H1 (cell line): ENCODE measurements around the gene RFK. TPM values are rescaled to one million over a fixed set of nuclear protein-coding genes. Genes with fewer than 3 reads are reported as not detected.

ENCODE experiments used
- CTCF ChIA-PET: fragments of 300-600 bp; sonication (Branson Sonifier 250); formaldehyde crosslinking; loops from one replicate; lab custom pipeline; 2021; ENCODE audit not compliant: partially characterized antibody; lab: Charles Lee
- POLR2A ChIA-PET: fragments of 300-600 bp; sonication (Branson Sonifier 250); formaldehyde crosslinking; loops from one replicate; lab custom pipeline; 2021; ENCODE audit warnings: inconsistent platforms; ENCODE audit not compliant: partially characterized antibody; lab: Charles Lee
- DNase-seq, 2 experiments: peaks; one replicate each; pipeline versions ENCODE4 v3.0.0 to v3.0.0-alpha.2; 2010 to 2022; ENCODE audit warnings: low spot score in 2 of 2, low read depth in 1 of 2, mixed read lengths in 1 of 2
- FAIRE-seq: peaks from 2 replicates; lab custom pipeline; 2011; peaks lifted over from hg19 to GRCh38; lab: Jason Lieb, UNC
- H2AFZ ChIP-seq: 2 replicates; pipeline ENCODE4 v1.8.1; 2012; ENCODE audit warnings: low read length, inconsistent platforms
- H2AK5ac ChIP-seq: 2 replicates; pipeline ENCODE4 v1.6.1; 2013; ENCODE audit warnings: low read depth, low read length
- H2BK120ac ChIP-seq: replicated peaks from 2 replicates; pipeline ENCODE3; 2013; ENCODE audit warnings: low read depth, low read length, inconsistent platforms
- H2BK12ac ChIP-seq: 2 replicates; pipeline ENCODE4 v1.6.1; 2013; ENCODE audit warnings: low read depth, low read length
- H2BK15ac ChIP-seq: 2 replicates; pipeline ENCODE4 v1.6.1; 2013; ENCODE audit warnings: low read length
- H2BK20ac ChIP-seq: 2 replicates; pipeline ENCODE4 v1.6.1; 2013; ENCODE audit warnings: low read length
- H2BK5ac ChIP-seq: 2 replicates; pipeline ENCODE4 v1.6.1; 2013; ENCODE audit warnings: low read depth, low read length
- H3K14ac ChIP-seq: 2 replicates; pipeline ENCODE4 v1.6.1; 2013; ENCODE audit warnings: inconsistent platforms; ENCODE audit not compliant: insufficient read length
- H3K18ac ChIP-seq: 2 replicates; pipeline ENCODE4 v1.6.1; 2013; ENCODE audit warnings: low read length; ENCODE audit errors: extremely low read depth
- H3K23ac ChIP-seq: 2 replicates; pipeline ENCODE4 v1.6.1; 2013; ENCODE audit warnings: inconsistent platforms; ENCODE audit not compliant: insufficient read length
- H3K23me2 ChIP-seq: 2 replicates; pipeline ENCODE4 v1.6.1; 2013; ENCODE audit warnings: low read depth, low read length
- H3K27ac ChIP-seq: 2 replicates; pipeline ENCODE4 v1.6.1; 2011; ENCODE audit warnings: low read depth, low read length, inconsistent platforms
- H3K27me3 ChIP-seq, 4 experiments: replicated peaks in 1 of 4; 1 replicate in 1 of 4; 2 replicates in 3 of 4; pipeline versions ENCODE4 v1.6.1 to v1.8.1; 2011 to 2013; ENCODE audit warnings: low read length in 3 of 4, mild to moderate bottlenecking in 3 of 4, inconsistent platforms in 2 of 4, mixed read lengths in 2 of 4, moderate library complexity in 1 of 4; ENCODE audit not compliant: control insufficient read depth in 3 of 4, insufficient read depth in 3 of 4; ENCODE audit errors: extremely low read depth in 1 of 4
- H3K36me3 ChIP-seq, 4 experiments: 2 replicates each; pipeline versions ENCODE4 v1.6.1 to v1.8.1; 2011 to 2013; ENCODE audit warnings: mild to moderate bottlenecking in 4 of 4, low read length in 3 of 4, moderate library complexity in 2 of 4, control low read depth in 1 of 4, inconsistent platforms in 1 of 4; ENCODE audit not compliant: insufficient read depth in 4 of 4, control insufficient read depth in 2 of 4
- H3K4ac ChIP-seq: replicated peaks from 2 replicates; pipeline ENCODE3; 2013; ENCODE audit warnings: low read length, low read depth, mixed read lengths, inconsistent platforms; ENCODE audit not compliant: insufficient read length
- H3K4me1 ChIP-seq, 4 experiments: replicated peaks in 1 of 4; 1 replicate in 1 of 4; 2 replicates in 3 of 4; pipeline versions ENCODE4 v1.6.1 to v1.8.1; 2011 to 2013; ENCODE audit warnings: low read length in 3 of 4, inconsistent platforms in 2 of 4, mixed read lengths in 1 of 4; ENCODE audit not compliant: insufficient read depth in 4 of 4, control insufficient read depth in 3 of 4
- H3K4me2 ChIP-seq, 2 experiments: 2 replicates each; pipeline versions ENCODE4 v1.6.1 to v1.8.1; 2011 to 2013; ENCODE audit warnings: low read depth in 2 of 2, low read length in 2 of 2, control low read depth in 1 of 2, inconsistent platforms in 1 of 2, mild to moderate bottlenecking in 1 of 2; ENCODE audit not compliant: insufficient read depth in 1 of 2
- H3K4me3 ChIP-seq, 4 experiments: fragments of 200-600, 300-600 bp in 1 of 4; sonication (generic), shearing (Covaris generic), sonication (Bioruptor Twin) in 1 of 4; 2 replicates each; pipeline versions ENCODE4 v1.5.1 to v1.8.1; 2011 to 2016; ENCODE audit warnings: low read length in 4 of 4, low read depth in 3 of 4, control low read depth in 2 of 4, inconsistent platforms in 2 of 4, mild to moderate bottlenecking in 2 of 4, mixed read lengths in 1 of 4, moderate library complexity in 1 of 4; ENCODE audit not compliant: insufficient read depth in 2 of 4; ENCODE audit errors: extremely low read depth in 1 of 4
- H3K56ac ChIP-seq: replicated peaks from 2 replicates; pipeline ENCODE3; 2013; ENCODE audit warnings: low read depth, mild to moderate bottlenecking, mixed read lengths, low read length, inconsistent platforms; ENCODE audit not compliant: insufficient read length
- H3K79me1 ChIP-seq: 2 replicates; pipeline ENCODE4 v1.6.1; 2013; ENCODE audit warnings: low read depth, low read length, control low read depth
- H3K79me2 ChIP-seq, 2 experiments: 2 replicates each; pipeline versions ENCODE4 v1.6.1 to v1.8.1; 2012 to 2013; ENCODE audit warnings: low read length in 2 of 2, mild to moderate bottlenecking in 2 of 2, inconsistent platforms in 1 of 2; ENCODE audit not compliant: insufficient read depth in 2 of 2, control insufficient read depth in 1 of 2
- H3K9ac ChIP-seq, 4 experiments: replicated peaks in 1 of 4; 1 replicate in 1 of 4; 2 replicates in 3 of 4; pipeline versions ENCODE4 v1.6.1 to v1.8.1; 2011 to 2013; ENCODE audit warnings: low read depth in 3 of 4, low read length in 3 of 4, control low read depth in 2 of 4, mild to moderate bottlenecking in 2 of 4, moderate library complexity in 2 of 4, inconsistent platforms in 1 of 4; ENCODE audit errors: extremely low read depth in 1 of 4
- H3K9me3 ChIP-seq, 2 experiments: 2 replicates each; pipeline versions ENCODE4 v1.6.1 to v1.8.1; 2012 to 2013; ENCODE audit warnings: mild to moderate bottlenecking in 2 of 2, moderate library complexity in 2 of 2, control low read depth in 1 of 2, inconsistent platforms in 1 of 2, low read depth in 1 of 2, low read length in 1 of 2, mixed read lengths in 1 of 2; ENCODE audit not compliant: insufficient read depth in 2 of 2
- H4K20me1 ChIP-seq, 2 experiments: replicated peaks in 1 of 2; 2 replicates each; pipeline versions ENCODE3 to v1.8.1; 2011 to 2013; ENCODE audit warnings: inconsistent platforms in 2 of 2, low read length in 2 of 2, mild to moderate bottlenecking in 1 of 2; ENCODE audit not compliant: insufficient read depth in 2 of 2, control insufficient read depth in 1 of 2
- H4K5ac ChIP-seq: 2 replicates; pipeline ENCODE4 v1.6.1; 2013; ENCODE audit warnings: low read length, low read depth, mixed read lengths, inconsistent platforms; ENCODE audit not compliant: insufficient read length
- H4K8ac ChIP-seq: 2 replicates; pipeline ENCODE4 v1.8.0; 2013; ENCODE audit warnings: mild to moderate bottlenecking, moderate library complexity, low read length, inconsistent platforms; ENCODE audit not compliant: insufficient read depth; ENCODE audit errors: extremely low read depth
- H4K91ac ChIP-seq: replicated peaks from 2 replicates; pipeline ENCODE3; 2013; ENCODE audit warnings: low read length, mixed read lengths, inconsistent platforms; ENCODE audit not compliant: insufficient read length
- BACH1 ChIP-seq: IDR thresholded peaks from 2 replicates; pipeline ENCODE4 v1.6.1; 2012; ENCODE audit warnings: low read length, improper control_type of control experiment
- BRCA1 ChIP-seq: IDR thresholded peaks from 2 replicates; pipeline ENCODE4 v1.6.1; 2012; ENCODE audit warnings: low read depth, low read length, improper control_type of control experiment
- KDM4A ChIP-seq: IDR thresholded peaks from one replicate; pipeline ENCODE4 v1.7.1; 2012; ENCODE audit warnings: low read depth, mild to moderate bottlenecking, moderate library complexity, low read length, inconsistent platforms; ENCODE audit not compliant: severe bottlenecking
- RAD21 ChIP-seq, 2 experiments: IDR thresholded peaks in 1 of 2; conservative IDR thresholded peaks in 1 of 2; 2 replicates each; pipeline ENCODE4 v1.6.1; 2011; ENCODE audit warnings: low read depth in 2 of 2, low read length in 2 of 2, improper control_type of control experiment in 1 of 2, inconsistent platforms in 1 of 2, mild to moderate bottlenecking in 1 of 2, moderate library complexity in 1 of 2
- SP1 ChIP-seq: IDR thresholded peaks from 2 replicates; pipeline ENCODE4 v1.6.1; 2011; ENCODE audit warnings: low read depth, low read length
- TCF12 ChIP-seq: IDR thresholded peaks from 2 replicates; pipeline ENCODE4 v1.6.1; 2011; ENCODE audit warnings: low read depth, mild to moderate bottlenecking, low read length
- WGBS, 2 experiments: shearing (Covaris generic) in 1 of 2; methylation state at CpG; one replicate each; pipeline versions ENCODE4 v1.1.6 to v1.1.7; 2013 to 2015; ENCODE audit warnings: low lambda C conversion rate in 2 of 2, mixed read lengths in 2 of 2, inconsistent platforms in 1 of 2, low coverage in 1 of 2, missing lambda C conversion rate in 1 of 2; ENCODE audit not compliant: insufficient replicate concordance in 2 of 2, insufficient coverage in 1 of 2, insufficient read length in 1 of 2; ENCODE audit errors: extremely low coverage in 1 of 2, missing lambda C conversion rate in 1 of 2; 5-methylcytosine and 5-hydroxymethylcytosine counted together
- polyA plus RNA-seq, 7 experiments: library from polyadenylated mRNA; depleted of rRNA in 3 of 7; stranded (reverse) in 5 of 7; unstranded in 2 of 7; fragments of >200 nt in 5 of 7; fragments of 200-250 nt in 2 of 7; gene quantifications; 1 replicate in 5 of 7; 2 replicates in 1 of 7; 4 replicates in 1 of 7; pipeline versions ENCODE4 v1.2.1 to v1.2.3, GENCODE V29; 2011 to 2013; ENCODE audit warnings: missing spikeins in 2 of 7, mixed read lengths in 2 of 7
- total RNA-seq: library from RNA; stranded (reverse); fragmentation: NEBNext Ultra II Directional; extraction: Animal tissue kit (Norgen Biotek cat#: 25700); gene quantifications from 2 replicates; pipeline ENCODE4 v1.2.1, GENCODE V29; 2021
- TF ChIP-seq, protein P1 (sequence below), 3 experiments: IDR thresholded peaks; 1 replicate in 2 of 3; 2 replicates in 1 of 3; pipeline versions ENCODE4 v1.5.1 to v1.6.1; 2011; ENCODE audit warnings: low read length in 3 of 3, mild to moderate bottlenecking in 3 of 3, inconsistent platforms in 2 of 3, low read depth in 1 of 3, moderate library complexity in 1 of 3; ENCODE audit not compliant: insufficient read depth in 1 of 3; ENCODE audit errors: control extremely low read depth in 1 of 3

The RFK gene
- total and polyA plus RNA-seq, 2 of the 8 experiments (the other 6 are each of a cell fraction or from before 2014, with no cell fraction given), result 4.3 to 10.6 TPM

- H3K79me1 ChIP-seq, result no peaks in the 10 kb centered on the region
- H3K18ac ChIP-seq, result no peak overlapping the region
- H4K5ac ChIP-seq, result no peak overlapping the region
- H2AK5ac ChIP-seq, result no peak overlapping the region
- H3K4ac ChIP-seq, result no peak overlapping the region
- H4K20me1 ChIP-seq, result no peaks in the 10 kb centered on the region
- WGBS, 2 experiments, result 92% methylated on average over 2 of the region's 2 CpGs; no CpG with 5 or more reads in 1 of the 2 experiments
- H3K4me1 ChIP-seq, result peaks cover 0 to 6% (median 0%) of the 10 kb centered on the region in 4 experiments; a peak in 2 of 7 replicates
- no peaks in the 10 kb centered on the region for H3K9me3 ChIP-seq
- no peak overlapping the region for H3K56ac ChIP-seq
- H3K27ac ChIP-seq, result no peak overlapping the region
- DNase-seq (peak in 1 of 2 experiments; percentile 35), FAIRE-seq (no peak)
- H2BK5ac ChIP-seq, result no peak overlapping the region
- peaks cover 0 to 4% (median 0%) of the 10 kb centered on the region in 4 experiments; a peak in 1 of 7 replicates for H3K27me3 ChIP-seq
- no peak overlapping the region for H2BK20ac ChIP-seq
- H2BK120ac ChIP-seq, result no peak overlapping the region
- H3K23me2 ChIP-seq, result no peaks in the 10 kb centered on the region
- H3K9ac ChIP-seq, result no peak overlapping the region
- no peak overlapping the region for H3K4me3 ChIP-seq
- H4K8ac ChIP-seq, result no peak overlapping the region
- H2BK15ac ChIP-seq, result no peak overlapping the region
- no peaks in the 10 kb centered on the region for H3K79me2 ChIP-seq
- no peak overlapping the region for H2BK12ac ChIP-seq
- no peak overlapping the region for H3K4me2 ChIP-seq
- TF ChIP-seq BRCA1, result no peak
- no peak for TF ChIP-seq SP1
- TF ChIP-seq RAD21 (IDR thresholded peaks at IDR 0.05 in 1 of 2, conservative IDR thresholded peaks at IDR 0.05 in 1 of 2; ENCODE audit: low read depth in 2 of 2, low read length in 2 of 2), result peak; percentile 35 to 47; a peak in 3 of 4 replicates
- no peak for TF ChIP-seq KDM4A
- TF ChIP-seq, protein P1, sequence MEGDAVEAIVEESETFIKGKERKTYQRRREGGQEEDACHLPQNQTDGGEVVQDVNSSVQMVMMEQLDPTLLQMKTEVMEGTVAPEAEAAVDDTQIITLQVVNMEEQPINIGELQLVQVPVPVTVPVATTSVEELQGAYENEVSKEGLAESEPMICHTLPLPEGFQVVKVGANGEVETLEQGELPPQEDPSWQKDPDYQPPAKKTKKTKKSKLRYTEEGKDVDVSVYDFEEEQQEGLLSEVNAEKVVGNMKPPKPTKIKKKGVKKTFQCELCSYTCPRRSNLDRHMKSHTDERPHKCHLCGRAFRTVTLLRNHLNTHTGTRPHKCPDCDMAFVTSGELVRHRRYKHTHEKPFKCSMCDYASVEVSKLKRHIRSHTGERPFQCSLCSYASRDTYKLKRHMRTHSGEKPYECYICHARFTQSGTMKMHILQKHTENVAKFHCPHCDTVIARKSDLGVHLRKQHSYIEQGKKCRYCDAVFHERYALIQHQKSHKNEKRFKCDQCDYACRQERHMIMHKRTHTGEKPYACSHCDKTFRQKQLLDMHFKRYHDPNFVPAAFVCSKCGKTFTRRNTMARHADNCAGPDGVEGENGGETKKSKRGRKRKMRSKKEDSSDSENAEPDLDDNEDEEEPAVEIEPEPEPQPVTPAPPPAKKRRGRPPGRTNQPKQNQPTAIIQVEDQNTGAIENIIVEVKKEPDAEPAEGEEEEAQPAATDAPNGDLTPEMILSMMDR (IDR thresholded peaks at IDR 0.05; ENCODE audit: control extremely low read depth in 1 of 3, insufficient read depth in 1 of 3, low read depth in 1 of 3, low read length in 3 of 3), result peak in 2 of 3 experiments; percentile 43 to 70; a peak in 3 of 4 replicates
- TF ChIP-seq BACH1, result no peak
- 0 out of 2 replicates have a peak, but pooled peaks have one; percentile 21 for TF ChIP-seq TCF12
- no peak overlapping the region for H3K14ac ChIP-seq
- POLR2A ChIA-PET, result no interaction called here
- CTCF ChIA-PET, result interaction anchor here (0.8 to 3.0 kb wide), 22 partner anchors 9 to 315 kb away, joined by 3 to 23 read pairs (median 4); partner anchors contain the start of genes GCNT1 and RFK
- no peak overlapping the region for H4K91ac ChIP-seq
- H3K36me3 ChIP-seq, result no peaks in the 10 kb centered on the region
- H2AFZ ChIP-seq, result no peak overlapping the region
- no peak overlapping the region for H3K23ac ChIP-seq
These were observed 25.7 kb upstream of the RFK start for GRCh38 chr9:76419782-76420380.
